Ovary (tissue), 3 donors: ENCODE results near the gene HHAT.

Experiments used
- POLR2A ChIP-seq: fragments of 450-650 bp; IDR thresholded peaks from one replicate; pipeline ENCODE4 v1.6.1; 2017; ENCODE audit warnings: antibody characterized with exemption, mild to moderate bottlenecking, moderate library complexity
- TF ChIP-seq, protein P1 (sequence below), 3 donors: fragments of 450-650 bp in 2 of 3; fragments of 200-600 bp in 1 of 3; IDR thresholded peaks; one replicate each; pipeline versions ENCODE4 v1.5.1 to v1.8.0; 2016 to 2022; ENCODE audit warnings: antibody characterized with exemption in 3 of 3, mild to moderate bottlenecking in 1 of 3
- donor health status: DM: no; HTN: no; CAD: no.

DNA sequence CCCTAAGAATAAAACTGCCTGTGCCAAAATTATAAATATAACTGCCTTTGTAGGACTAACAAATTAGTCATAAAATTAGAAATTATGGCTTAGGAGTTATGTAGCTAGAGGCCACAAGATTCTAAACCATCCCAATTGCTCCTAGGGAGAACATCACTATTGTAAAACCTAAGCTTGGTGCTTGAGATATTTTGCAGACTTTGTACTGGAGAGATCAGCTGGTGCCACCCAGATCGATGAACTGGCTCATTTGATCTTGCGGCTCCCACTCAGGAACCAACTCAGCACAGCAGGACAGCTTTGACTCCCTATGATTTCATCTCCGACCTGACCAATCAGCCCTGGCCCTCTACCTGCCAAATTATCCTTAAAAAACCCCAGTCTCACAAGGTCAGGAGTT, 30.6 kb downstream of the HHAT start:
- no peak for TF ChIP-seq POLR2A
- TF ChIP-seq, protein P1, sequence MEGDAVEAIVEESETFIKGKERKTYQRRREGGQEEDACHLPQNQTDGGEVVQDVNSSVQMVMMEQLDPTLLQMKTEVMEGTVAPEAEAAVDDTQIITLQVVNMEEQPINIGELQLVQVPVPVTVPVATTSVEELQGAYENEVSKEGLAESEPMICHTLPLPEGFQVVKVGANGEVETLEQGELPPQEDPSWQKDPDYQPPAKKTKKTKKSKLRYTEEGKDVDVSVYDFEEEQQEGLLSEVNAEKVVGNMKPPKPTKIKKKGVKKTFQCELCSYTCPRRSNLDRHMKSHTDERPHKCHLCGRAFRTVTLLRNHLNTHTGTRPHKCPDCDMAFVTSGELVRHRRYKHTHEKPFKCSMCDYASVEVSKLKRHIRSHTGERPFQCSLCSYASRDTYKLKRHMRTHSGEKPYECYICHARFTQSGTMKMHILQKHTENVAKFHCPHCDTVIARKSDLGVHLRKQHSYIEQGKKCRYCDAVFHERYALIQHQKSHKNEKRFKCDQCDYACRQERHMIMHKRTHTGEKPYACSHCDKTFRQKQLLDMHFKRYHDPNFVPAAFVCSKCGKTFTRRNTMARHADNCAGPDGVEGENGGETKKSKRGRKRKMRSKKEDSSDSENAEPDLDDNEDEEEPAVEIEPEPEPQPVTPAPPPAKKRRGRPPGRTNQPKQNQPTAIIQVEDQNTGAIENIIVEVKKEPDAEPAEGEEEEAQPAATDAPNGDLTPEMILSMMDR (IDR thresholded peaks at IDR 0.05) = no peak
